Measurements from ENCODE around the gene CSF1. TPM values are rescaled to one million over a fixed set of nuclear protein-coding genes. Genes with fewer than 3 reads are reported as not detected.

Gene CSF1
- total RNA-seq, 1 experiment from 2014 or later: 4.9 TPM

GRCh38 chr1:109922326-109922725 is 11.7 kb downstream of the CSF1 start:
- CTCF ChIA-PET: interaction anchor here (1.5 kb wide), 1 partner anchor 62 kb away, joined by 6 read pairs; the partner anchor contains the start of gene AHCYL1
- no peak overlapping the region for H3K4me3 ChIP-seq (ENCODE audit: low read depth, low read length, poor library complexity, severe bottlenecking)
- no peak for DNase-seq (ENCODE audit: low spot score)
- no peaks in the 10 kb centered on the region for H3K9me3 ChIP-seq (ENCODE audit: low read depth, low read length, poor library complexity, severe bottlenecking)
- POLR2A ChIA-PET (ENCODE audit: low non-redundant PET): no interaction called here
- no peak for TF ChIP-seq EZH2 (IDR thresholded peaks at IDR 0.05; ENCODE audit: borderline replicate concordance, low read depth, low read length, poor library complexity, severe bottlenecking)
- TF ChIP-seq, protein P1, sequence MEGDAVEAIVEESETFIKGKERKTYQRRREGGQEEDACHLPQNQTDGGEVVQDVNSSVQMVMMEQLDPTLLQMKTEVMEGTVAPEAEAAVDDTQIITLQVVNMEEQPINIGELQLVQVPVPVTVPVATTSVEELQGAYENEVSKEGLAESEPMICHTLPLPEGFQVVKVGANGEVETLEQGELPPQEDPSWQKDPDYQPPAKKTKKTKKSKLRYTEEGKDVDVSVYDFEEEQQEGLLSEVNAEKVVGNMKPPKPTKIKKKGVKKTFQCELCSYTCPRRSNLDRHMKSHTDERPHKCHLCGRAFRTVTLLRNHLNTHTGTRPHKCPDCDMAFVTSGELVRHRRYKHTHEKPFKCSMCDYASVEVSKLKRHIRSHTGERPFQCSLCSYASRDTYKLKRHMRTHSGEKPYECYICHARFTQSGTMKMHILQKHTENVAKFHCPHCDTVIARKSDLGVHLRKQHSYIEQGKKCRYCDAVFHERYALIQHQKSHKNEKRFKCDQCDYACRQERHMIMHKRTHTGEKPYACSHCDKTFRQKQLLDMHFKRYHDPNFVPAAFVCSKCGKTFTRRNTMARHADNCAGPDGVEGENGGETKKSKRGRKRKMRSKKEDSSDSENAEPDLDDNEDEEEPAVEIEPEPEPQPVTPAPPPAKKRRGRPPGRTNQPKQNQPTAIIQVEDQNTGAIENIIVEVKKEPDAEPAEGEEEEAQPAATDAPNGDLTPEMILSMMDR (conservative IDR thresholded peaks at IDR 0.05; ENCODE audit: low read depth, low read length): no peak
- H3K27ac ChIP-seq (ENCODE audit: low read depth, low read length, poor library complexity, severe bottlenecking): no peak overlapping the region
- intact Hi-C loops (cut with micrococcal nuclease; ENCODE audit: unreplicated experiment): no loop called here
- no TSS peak for BruUV-seq (replicated peaks)
- no peaks in the 10 kb centered on the region for H3K36me3 ChIP-seq (ENCODE audit: insufficient read depth, low read length, poor library complexity, severe bottlenecking)
- no peaks in the 10 kb centered on the region for H3K4me1 ChIP-seq (ENCODE audit: insufficient read depth, low read length, poor library complexity, severe bottlenecking)
- no peaks in the 10 kb centered on the region for H3K27me3 ChIP-seq (replicated peaks; ENCODE audit: insufficient read depth, low read depth, low read length, poor library complexity)

- Histone ChIP-seq H3K4me1 (ENCODE audit: insufficient read depth, low read length, poor library complexity, severe bottlenecking) (no peaks in the 10 kb centered on the region), H3K27ac (ENCODE audit: low read depth, low read length, poor library complexity, severe bottlenecking) (no peak overlapping the region), H3K27me3 (replicated peaks; ENCODE audit: insufficient read depth, low read depth, low read length, poor library complexity) (no peaks in the 10 kb centered on the region), H3K4me3 (ENCODE audit: low read depth, low read length, poor library complexity, severe bottlenecking) (no peak overlapping the region), H3K36me3 (ENCODE audit: insufficient read depth, low read length, poor library complexity, severe bottlenecking) (no peaks in the 10 kb centered on the region), H3K9me3 (ENCODE audit: low read depth, low read length, poor library complexity, severe bottlenecking) (no peaks in the 10 kb centered on the region)
- TF ChIP-seq, protein P1 (conservative IDR thresholded peaks at IDR 0.05; ENCODE audit: low read depth, low read length): peak; percentile 62
- TF ChIP-seq EZH2 (IDR thresholded peaks at IDR 0.05; ENCODE audit: borderline replicate concordance, low read depth, low read length, poor library complexity, severe bottlenecking): no peak
- no TSS peak for BruUV-seq (replicated peaks)
- peak; percentile 42 for DNase-seq (ENCODE audit: low spot score)
- intact Hi-C loops (cut with micrococcal nuclease; ENCODE audit: unreplicated experiment): no loop called here
- CTCF ChIA-PET: interaction anchor here (1.0 to 2.2 kb wide), 5 partner anchors 24 to 640 kb away, joined by 3 to 6 read pairs (median 4); partner anchors contain the start of genes AHCYL1 and PSRC1
- POLR2A ChIA-PET (ENCODE audit: low non-redundant PET): no interaction called here
Measured at GRCh38 chr1:109923131-109923945, 12.7 kb downstream of the CSF1 start.

DNA sequence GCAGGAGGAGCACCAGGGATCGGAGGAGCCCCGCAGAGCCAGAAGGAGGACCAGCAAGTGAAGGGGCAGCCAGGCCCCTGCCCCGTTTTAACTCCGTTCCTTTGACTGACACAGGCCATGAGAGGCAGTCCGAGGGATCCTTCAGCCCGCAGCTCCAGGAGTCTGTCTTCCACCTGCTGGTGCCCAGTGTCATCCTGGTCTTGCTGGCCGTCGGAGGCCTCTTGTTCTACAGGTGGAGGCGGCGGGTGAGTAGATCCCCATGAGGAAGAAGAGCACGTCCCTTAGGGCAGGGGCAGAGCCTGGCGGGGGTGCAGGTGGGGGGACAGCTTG is 13.3 kb downstream of the CSF1 start:
- no peak for DNase-seq (ENCODE audit: low spot score)
- no peaks in the 10 kb centered on the region for H3K4me1 ChIP-seq (ENCODE audit: insufficient read depth, low read length, poor library complexity, severe bottlenecking)
- no peaks in the 10 kb centered on the region for H3K9me3 ChIP-seq (ENCODE audit: low read depth, low read length, poor library complexity, severe bottlenecking)
- no peak for TF ChIP-seq EZH2 (IDR thresholded peaks at IDR 0.05; ENCODE audit: borderline replicate concordance, low read depth, low read length, poor library complexity, severe bottlenecking)
- TF ChIP-seq, protein P1 (conservative IDR thresholded peaks at IDR 0.05; ENCODE audit: low read depth, low read length): no peak
- no peak overlapping the region for H3K27ac ChIP-seq (ENCODE audit: low read depth, low read length, poor library complexity, severe bottlenecking)
- no peaks in the 10 kb centered on the region for H3K36me3 ChIP-seq (ENCODE audit: insufficient read depth, low read length, poor library complexity, severe bottlenecking)
- ChIA-PET POLR2A (ENCODE audit: low non-redundant PET) (no interaction called here), CTCF (interaction anchor here (1.0 to 2.2 kb wide), 4 partner anchors 23 to 641 kb away, joined by 3 to 6 read pairs (median 4); partner anchors contain the start of genes AHCYL1 and PSRC1)
- H3K4me3 ChIP-seq (ENCODE audit: low read depth, low read length, poor library complexity, severe bottlenecking): no peak overlapping the region
- intact Hi-C loops (cut with micrococcal nuclease; ENCODE audit: unreplicated experiment): no loop called here
- BruUV-seq (replicated peaks): no TSS peak
- no peaks in the 10 kb centered on the region for H3K27me3 ChIP-seq (replicated peaks; ENCODE audit: insufficient read depth, low read depth, low read length, poor library complexity)

Data from A673 (cell line).